GM12872 (cell line): ENCODE results near the gene SPTLC2.

ENCODE experiments used
- TF ChIP-seq, protein P1 (sequence below): IDR thresholded peaks from 3 replicates; pipeline ENCODE4 v1.5.1; 2011; ENCODE audit warnings: low read depth, mild to moderate bottlenecking, low read length, moderate library complexity; ENCODE audit not compliant: insufficient read depth

The SPTLC2 gene

DNA sequence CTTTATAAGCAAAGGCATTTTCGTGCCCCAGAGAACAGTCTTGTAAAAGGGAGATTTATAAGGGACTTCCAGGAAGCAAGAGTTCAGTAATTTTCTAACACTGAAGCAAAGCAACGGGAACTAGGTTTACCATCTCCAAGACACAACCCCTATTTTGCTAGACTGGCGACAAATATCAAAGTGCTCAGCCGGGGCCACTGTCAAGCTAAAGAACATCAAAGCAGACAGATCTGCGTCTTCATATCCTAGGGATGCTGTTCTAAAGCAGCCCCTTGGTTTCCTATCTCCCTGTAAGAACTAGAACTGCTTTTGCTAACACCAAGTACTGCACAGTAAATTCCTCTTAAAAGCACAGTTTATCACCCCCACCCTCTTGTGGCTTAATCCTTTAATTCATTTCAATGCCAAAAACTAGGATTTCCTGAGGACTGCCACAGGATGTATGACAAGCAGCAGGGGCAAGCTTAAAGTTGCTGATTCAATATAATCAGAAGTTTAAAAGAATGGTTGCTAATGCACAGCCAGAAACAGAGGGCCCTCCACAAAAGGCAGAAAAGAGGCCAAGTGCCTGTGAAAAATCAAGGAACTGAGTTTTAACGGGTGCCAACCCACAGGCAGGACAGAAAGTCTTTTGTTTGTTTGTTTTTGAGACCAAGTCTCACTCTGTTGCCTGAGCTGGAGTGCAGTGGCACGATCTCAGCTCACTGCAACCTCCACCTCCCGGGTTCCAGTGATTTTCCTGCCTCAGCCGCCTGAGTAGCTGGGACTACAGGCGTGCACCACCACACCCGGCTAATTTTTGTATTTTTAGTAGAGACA, 73.8 kb downstream of the SPTLC2 start:
- TF ChIP-seq, protein P1, sequence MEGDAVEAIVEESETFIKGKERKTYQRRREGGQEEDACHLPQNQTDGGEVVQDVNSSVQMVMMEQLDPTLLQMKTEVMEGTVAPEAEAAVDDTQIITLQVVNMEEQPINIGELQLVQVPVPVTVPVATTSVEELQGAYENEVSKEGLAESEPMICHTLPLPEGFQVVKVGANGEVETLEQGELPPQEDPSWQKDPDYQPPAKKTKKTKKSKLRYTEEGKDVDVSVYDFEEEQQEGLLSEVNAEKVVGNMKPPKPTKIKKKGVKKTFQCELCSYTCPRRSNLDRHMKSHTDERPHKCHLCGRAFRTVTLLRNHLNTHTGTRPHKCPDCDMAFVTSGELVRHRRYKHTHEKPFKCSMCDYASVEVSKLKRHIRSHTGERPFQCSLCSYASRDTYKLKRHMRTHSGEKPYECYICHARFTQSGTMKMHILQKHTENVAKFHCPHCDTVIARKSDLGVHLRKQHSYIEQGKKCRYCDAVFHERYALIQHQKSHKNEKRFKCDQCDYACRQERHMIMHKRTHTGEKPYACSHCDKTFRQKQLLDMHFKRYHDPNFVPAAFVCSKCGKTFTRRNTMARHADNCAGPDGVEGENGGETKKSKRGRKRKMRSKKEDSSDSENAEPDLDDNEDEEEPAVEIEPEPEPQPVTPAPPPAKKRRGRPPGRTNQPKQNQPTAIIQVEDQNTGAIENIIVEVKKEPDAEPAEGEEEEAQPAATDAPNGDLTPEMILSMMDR = no peak

DNA sequence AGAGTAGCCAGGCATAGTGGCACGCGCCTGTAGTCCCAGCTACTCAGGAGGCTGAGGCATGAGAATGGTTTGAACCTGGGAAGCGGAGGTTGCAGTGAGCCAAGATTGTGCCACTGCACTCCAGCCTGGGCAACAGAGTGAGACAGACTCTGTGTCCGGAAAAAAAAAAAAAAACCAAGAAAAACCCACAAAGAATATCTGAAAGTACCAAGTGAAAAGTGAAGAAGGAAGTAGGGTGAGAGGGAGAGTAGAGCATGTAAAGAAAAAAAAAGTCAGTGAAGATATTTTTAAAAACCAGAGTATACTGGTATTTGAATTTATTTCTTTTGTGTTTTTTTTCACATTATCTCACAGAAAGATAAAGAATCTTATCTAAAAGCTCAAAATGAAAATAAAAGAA, 74.5 kb downstream of the SPTLC2 start:
- TF ChIP-seq, protein P1 = no peak

DNA sequence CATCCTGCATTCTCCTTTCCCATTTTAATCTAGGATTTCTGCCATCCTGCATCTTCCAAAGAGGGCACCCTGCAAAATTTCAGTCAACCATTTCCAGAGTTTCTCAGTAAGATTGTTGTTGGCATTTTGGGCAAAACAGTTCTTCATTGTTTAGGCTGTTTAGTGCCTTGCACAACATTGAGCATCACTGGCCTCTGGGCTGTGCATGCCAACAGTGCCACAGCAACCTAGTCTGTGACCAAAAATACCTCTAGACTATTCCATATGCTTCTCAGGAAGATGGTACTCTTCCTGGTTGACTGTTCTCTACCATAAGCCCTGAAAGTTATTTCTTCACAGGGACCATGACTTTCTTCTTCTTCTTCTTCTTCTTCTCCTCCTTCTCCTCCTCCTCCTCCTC, 85.4 kb downstream of the SPTLC2 start:
- TF ChIP-seq, protein P1 = no peak

DNA sequence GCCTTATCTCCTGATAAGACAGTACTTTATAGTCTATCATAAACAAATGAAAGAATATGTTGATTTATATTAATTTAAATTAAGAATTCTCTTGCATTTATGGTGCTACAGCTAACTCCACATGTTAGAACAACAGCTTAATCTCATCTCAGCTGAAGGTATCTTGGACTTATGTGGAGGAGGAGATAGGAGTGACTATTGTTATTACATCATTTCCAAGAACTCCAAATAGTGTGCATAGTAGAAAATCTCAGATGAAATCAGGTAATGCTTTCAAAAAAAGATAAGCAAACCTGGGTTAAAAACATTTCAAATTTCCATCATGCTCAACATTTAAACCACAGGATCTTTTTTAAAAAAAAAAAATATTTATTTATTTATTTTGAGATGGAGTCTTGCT, 86.5 kb downstream of the SPTLC2 start:
- TF ChIP-seq, protein P1 = no peak

DNA sequence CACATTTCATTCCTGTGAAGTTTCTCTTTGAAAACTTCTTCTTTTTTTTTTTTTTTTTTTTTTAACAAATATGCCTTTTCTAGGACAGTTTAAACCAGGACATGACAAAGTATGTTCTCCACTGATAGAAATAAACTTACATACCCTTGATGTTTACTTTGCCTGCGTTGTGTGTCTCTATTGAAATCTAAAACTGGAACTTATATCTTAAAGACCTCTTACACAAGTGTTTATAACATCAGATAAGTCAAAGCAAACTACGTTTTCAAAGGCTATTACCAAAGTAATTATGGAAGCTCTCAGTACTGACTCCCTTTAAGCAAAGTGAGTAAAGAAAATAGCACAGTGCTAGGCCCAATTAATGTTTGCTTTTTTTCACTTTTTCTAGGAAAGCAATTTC, 87.2 kb downstream of the SPTLC2 start:
- TF ChIP-seq, protein P1 = no peak

DNA sequence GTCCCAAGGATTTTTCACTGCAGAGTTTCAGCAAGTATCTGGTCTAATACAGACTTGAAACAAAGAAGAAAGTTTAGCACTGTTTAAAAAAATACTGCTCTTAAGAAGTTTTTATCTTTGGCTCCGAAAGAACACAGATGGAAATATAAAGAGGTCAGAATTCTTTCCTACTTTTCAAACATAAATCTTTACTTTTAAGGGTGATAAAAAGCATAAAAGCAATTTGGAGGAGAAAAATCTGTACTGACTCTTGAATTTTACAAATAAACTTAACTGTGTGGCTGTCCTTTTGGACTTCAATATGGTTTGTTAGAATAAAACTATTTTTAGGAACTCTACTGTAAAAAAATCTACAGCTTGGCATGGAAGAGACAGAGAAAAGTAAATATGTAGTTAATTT, 90.2 kb downstream of the SPTLC2 start:
- TF ChIP-seq, protein P1 = no peak

DNA sequence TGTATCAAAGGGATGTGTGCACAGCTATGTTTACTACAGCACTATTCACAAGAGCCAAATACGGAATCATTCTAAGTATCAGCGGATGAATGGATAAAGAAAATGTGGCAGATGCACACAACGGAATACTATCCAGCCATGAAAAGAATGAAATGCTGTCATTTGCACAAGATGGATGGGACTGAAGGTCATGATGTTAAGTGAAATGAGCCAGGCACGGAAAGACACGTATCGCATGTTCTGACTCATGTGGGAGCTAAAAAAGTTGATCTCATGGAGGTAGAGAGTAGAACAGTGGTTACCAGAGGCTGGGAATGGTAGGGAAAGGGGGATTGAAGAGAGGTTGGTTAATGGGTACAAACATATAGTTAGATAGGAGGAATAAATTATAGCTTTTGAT, 91.9 kb downstream of the SPTLC2 start:
- TF ChIP-seq, protein P1 = no peak
